Amygdala (tissue), 56 donors: ENCODE measurements around the gene CFAP100.

Experiments
- DNase-seq, 56 donors: peaks; one replicate each; lab custom pipeline; 2025; lab: John Stamatoyannopoulos, UW

Gene CFAP100

GRCh38 chr3:126439346-126439967, 44.7 kb downstream of the CFAP100 start:
- no peak for DNase-seq

- DNase-seq, result no peak
Measured at GRCh38 chr3:126439968-126440708, 45.4 kb downstream of the CFAP100 start.

DNA sequence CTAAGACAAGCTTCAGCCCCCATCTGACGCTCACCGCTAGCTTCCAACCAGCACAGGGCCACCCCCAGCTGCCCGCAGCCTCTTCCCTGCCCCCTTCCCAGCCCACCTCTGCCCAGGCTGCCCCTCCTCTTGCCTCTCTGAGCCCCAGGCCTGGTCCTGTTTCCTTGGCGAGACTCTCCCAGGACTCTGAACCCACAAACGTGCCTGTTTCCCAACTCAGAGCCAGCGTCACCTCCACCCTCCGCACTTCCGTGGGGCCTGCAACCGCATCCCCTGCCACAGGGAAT, 45.9 kb downstream of the CFAP100 start:
- no peak for DNase-seq

GRCh38 chr3:126441256-126441880, 46.7 kb downstream of the CFAP100 start:
- no peak for DNase-seq

DNA sequence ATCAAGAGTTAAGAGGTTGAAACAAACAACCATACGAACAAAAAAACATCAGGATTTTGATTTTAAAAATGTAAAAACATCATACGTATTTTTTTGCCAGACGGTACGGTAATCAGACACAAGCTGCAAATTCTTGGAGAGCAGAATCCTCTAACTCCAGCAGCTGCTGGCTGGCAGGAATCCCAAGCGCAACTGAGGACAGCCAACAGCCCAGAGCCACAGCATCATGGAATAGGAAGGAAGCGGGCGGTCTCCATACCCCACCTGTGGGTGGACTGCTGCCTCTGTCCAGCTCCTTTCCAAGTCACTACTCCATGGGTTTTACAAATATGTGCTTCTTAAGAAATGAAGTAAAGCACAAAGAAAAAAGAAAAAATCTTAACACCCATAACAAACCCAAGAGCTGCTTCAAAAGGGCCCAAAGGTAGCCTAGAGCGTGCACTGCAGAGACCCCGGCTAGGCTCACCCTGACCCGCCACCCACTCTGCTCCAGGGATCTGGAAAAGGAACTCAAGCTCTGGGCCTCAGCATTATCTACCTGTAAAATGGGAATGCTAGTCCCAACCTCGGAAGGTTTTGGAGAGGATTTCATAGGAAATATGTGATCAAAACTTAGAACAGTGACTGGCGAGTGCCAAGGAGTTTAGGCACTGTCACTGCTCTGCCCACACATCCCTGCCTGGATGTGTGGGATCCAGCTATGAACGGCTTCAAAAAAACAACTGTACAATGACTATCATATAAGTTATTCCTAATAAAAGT, 47.6 kb downstream of the CFAP100 start:
- DNase-seq, result peak in 14 of 56 donors; percentile 5 to 46 (median 18)

DNA sequence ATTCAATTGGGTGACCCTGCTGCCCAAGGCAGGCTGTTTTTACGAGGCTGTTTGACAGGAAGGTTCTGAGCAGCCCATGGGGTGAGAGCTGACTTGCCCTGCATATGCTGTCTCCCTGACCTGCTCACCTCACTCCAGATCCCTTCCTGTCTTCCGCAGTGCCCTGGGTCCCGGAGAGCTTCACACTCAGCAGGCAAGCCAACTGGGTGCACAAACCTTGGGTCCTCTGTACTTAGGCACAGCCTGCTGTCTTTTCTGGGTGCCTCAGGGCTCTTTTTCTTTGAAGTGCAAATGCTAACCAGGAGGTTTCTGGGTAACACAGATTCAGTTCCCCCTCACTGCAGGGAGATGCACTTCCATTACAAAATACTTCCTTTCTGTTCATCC, 48.1 kb downstream of the CFAP100 start:
- DNase-seq, result no peak

DNA sequence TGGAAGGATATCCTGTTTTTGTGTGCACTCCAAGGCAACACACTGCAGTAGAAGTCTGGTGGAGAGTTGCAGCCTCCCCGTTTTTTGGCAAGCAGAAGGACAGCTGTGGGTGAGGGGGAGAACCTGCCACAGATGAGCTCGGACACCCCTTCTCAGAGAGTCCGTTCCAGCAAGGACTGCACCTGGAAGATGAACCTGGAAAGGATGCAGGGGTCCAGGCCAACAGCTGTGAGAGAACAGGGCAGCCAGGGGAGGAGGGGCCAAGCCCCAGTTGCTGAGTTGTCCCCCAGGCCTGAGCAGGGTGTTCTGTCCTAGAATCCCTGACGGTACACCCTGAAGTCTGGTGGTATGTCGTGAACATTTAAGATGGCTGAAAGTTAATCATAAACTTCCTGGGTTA, 50.8 kb downstream of the CFAP100 start:
- no peak for DNase-seq

GRCh38 chr3:126446301-126446700, 51.6 kb downstream of the CFAP100 start:
- DNase-seq, result no peak

DNA sequence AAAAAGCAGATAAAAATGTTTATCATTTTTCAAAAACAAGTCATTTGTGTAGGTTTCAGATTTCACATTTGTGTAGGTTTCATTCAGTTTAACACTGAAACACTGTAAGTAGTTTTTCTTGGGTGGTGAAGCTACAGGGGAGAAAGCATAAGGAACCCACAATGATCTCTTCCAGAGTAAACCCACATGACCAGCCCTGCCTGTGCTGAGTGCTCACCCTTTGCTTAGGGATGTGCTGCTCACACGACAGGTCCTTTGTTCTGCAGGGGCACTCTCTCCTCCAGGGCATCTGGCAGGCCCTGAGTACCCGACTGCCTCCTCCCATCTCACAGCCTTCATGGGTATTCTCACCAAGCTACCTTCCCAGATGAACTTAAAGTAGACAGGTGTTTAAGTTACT, 52.1 kb downstream of the CFAP100 start:
- peak in 2 of 56 donors; percentile 19 to 27 for DNase-seq

- no peak for DNase-seq
Measured at GRCh38 chr3:126447456-126448106, 52.9 kb downstream of the CFAP100 start.

DNA sequence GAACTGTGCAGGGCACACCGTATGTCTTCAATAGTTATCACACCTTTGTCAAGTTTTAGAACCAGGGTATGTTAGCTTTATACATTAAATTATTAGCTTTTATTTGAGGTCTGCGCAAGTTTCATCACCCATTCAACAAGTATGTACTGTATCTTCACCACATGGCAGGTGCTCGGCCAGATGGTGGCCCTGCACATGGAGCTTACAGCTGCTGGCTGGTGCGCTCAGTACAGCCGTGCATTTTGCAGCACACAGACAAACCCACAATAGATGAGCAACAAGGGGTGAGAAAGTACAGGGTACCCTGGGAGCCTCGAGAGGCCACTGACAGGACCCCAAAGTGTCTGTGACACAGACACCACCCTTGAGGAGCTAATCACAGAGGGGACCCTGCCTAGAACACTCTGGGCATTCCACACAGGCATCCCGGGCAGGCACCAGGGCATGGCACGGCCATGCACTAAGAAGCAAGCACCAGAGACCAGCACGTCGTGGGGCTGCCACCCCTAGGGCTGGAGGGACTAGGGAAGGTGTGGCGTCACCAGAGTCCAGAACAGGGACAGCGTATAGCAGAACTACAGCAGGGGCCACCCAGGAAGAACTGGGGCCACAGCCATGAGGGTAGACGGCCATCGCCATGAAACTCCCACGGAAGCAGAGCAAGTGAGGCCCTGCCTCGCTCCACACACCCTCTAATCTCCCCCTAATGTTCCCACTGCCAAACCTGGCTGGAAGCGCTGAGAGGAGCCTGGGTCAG, 53.6 kb downstream of the CFAP100 start:
- DNase-seq, result no peak

DNA sequence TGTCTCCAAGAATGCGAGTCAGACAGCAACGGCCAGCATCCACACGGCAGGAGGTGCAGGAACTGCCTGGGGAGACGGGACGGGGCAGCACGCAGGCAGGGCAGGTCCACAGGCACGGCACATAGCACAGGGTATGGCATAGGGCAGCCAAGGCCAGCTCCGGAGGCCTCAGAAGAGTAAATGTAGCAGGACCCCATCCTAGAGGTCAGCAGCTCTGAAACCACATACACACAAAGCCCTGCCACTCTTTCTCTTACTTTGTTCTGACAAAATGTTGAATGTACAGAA, 54.1 kb downstream of the CFAP100 start:
- no peak for DNase-seq

GRCh38 chr3:126449621-126450051, 54.9 kb downstream of the CFAP100 start:
- DNase-seq, result no peak

GRCh38 chr3:126450219-126450618, 55.5 kb downstream of the CFAP100 start:
- no peak for DNase-seq

GRCh38 chr3:126450744-126451143, 56.0 kb downstream of the CFAP100 start:
- DNase-seq, result no peak

DNA sequence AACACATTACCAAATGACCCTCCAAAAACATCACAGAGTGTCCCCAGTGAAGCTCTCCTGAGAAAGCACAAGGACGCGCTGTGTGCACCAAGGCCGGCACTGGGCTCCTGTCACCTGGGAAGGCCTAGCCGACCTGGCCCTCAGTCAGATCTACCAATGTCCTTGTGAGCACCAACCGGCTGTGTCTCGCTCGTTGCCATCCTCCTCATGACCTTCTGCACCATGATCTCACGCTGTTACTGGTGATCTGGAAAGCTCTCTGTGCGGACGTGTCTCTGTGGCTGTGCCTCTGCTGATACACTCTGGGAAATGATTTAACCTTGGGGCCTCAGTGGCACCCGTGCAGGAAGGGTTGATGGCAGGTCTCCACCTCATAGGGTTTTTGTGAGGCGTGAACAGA, 56.8 kb downstream of the CFAP100 start:
- DNase-seq, result no peak

- DNase-seq, result no peak
Measured at GRCh38 chr3:126452213-126452612, 57.5 kb downstream of the CFAP100 start.

DNA sequence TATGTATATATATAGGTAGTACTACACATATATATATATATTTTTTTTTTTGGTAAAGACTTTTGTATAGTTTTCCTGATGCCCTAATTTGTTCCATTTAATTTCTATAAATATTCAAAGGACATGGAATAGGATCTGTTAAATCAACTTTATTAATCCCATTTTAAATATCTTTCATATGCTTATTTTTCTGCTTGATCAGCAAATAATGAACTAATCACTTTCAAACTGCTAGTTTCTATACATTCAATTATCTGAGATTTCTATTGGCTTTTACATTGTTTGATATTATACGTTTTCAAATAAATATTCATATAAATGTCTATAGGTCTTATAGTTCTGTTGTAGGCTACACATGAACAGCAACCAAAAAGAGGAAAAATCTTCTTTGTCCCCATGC, 59.3 kb downstream of the CFAP100 start:
- DNase-seq, result no peak

GRCh38 chr3:126454437-126455198, 59.9 kb downstream of the CFAP100 start:
- DNase-seq, result no peak

- DNase-seq, result no peak
Measured at GRCh38 chr3:126456211-126456610, 61.5 kb downstream of the CFAP100 start.
